Astrocyte of the spinal cord (primary cell): Measurements from ENCODE around the gene RMI1.

Experiments
- DNase-seq: peaks from one replicate; pipeline ENCODE4 v3.0.0; 2011; ENCODE audit warnings: low read depth, low spot score
- H3K4me3 ChIP-seq: 2 replicates; pipeline ENCODE4 v1.5.1; 2011; ENCODE audit warnings: low read depth, mild to moderate bottlenecking, low read length, moderate library complexity
- in situ Hi-C: cut with HindIII; loops from 2 replicates; pipeline ENCODE4 v1.10.0; 2017; ENCODE audit warnings: low sequenced_read_pairs
- TF ChIP-seq, protein P1 (sequence below): IDR thresholded peaks from 2 replicates; pipeline ENCODE4 v1.5.1; 2012; ENCODE audit warnings: low read depth, mild to moderate bottlenecking, low read length, inconsistent platforms

RMI1 gene

GRCh38 chr9:83956436-83957247 lies 24.0 kb upstream of the RMI1 start:
- peak; percentile 55 for DNase-seq
- in situ Hi-C loops, result no loop called here
- peak overlapping the region; percentile 56 for H3K4me3 ChIP-seq
- TF ChIP-seq, protein P1, sequence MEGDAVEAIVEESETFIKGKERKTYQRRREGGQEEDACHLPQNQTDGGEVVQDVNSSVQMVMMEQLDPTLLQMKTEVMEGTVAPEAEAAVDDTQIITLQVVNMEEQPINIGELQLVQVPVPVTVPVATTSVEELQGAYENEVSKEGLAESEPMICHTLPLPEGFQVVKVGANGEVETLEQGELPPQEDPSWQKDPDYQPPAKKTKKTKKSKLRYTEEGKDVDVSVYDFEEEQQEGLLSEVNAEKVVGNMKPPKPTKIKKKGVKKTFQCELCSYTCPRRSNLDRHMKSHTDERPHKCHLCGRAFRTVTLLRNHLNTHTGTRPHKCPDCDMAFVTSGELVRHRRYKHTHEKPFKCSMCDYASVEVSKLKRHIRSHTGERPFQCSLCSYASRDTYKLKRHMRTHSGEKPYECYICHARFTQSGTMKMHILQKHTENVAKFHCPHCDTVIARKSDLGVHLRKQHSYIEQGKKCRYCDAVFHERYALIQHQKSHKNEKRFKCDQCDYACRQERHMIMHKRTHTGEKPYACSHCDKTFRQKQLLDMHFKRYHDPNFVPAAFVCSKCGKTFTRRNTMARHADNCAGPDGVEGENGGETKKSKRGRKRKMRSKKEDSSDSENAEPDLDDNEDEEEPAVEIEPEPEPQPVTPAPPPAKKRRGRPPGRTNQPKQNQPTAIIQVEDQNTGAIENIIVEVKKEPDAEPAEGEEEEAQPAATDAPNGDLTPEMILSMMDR, result no peak

DNA sequence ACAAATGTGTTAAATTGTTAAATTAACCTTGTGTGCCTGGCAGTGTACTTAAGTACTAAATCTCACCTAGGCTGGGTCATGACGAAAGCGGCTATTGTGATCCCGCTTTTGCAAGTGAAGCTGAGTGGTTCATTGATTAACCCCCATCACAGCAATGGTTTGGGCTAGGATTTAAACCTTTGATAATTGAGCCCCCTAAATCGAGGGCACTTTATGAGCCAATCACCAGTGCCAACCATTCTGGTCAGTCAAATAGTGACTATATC lies 23.4 kb upstream of the RMI1 start:
- DNase-seq, result no peak
- in situ Hi-C loops, result no loop called here
- TF ChIP-seq, protein P1, result no peak
- peak overlapping the region; percentile 56 for H3K4me3 ChIP-seq

DNA sequence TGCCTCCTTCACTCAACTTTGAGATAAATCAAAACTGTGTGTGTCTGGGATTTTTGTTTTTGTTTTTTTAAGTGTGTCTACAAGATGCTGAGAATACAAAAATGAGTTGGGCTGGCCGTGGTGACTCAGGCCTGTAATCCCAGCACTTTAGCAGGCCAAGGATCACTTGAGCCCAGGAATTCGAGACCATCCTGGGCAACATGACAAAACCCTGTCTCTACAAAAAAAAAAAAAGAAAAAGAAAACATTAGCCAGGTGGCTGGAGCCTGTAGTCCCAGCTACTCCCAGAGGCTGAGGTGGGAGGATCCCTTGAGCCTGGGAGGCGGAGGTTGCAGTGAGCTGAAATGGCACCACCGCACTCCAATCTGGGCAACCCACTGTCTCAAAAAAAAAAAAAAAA lies 21.5 kb upstream of the RMI1 start:
- peak; percentile 82 for DNase-seq
- TF ChIP-seq, protein P1, result no peak
- in situ Hi-C loops, result no loop called here

GRCh38 chr9:83960991-83961390 lies 19.6 kb upstream of the RMI1 start:
- TF ChIP-seq, protein P1, result no peak
- in situ Hi-C loops, result no loop called here
- no peak overlapping the region for H3K4me3 ChIP-seq
- no peak for DNase-seq

More for the DNA sequence above, 21.5 kb upstream of the RMI1 start:
- no peak overlapping the region for H3K4me3 ChIP-seq

DNA sequence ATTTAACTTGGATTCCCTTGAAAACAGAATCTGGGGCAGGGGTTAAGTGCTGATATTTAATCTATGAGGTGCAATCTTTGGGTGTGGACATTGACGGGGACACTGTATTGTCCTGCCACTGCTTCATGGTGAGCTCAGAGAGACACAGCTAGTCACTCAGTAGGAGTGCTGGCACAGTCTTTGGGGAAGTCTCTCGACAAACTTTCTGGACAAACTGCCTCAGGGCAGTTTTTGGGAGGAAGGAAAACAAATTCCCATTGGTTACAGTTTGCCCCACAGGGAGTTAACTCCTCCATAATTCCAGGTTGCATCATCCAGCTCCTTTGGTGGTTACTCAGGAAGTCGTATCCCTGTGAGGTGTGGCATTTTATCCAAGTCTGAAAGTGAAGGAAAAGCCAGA lies 18.4 kb upstream of the RMI1 start:
- H3K4me3 ChIP-seq, result no peak overlapping the region
- in situ Hi-C loops, result no loop called here
- DNase-seq, result no peak
- TF ChIP-seq, protein P1, result no peak

- no peak overlapping the region for H3K4me3 ChIP-seq
- in situ Hi-C loops, result no loop called here
- no peak for DNase-seq
- TF ChIP-seq, protein P1, result no peak
Observed at GRCh38 chr9:83964973-83965349, 15.6 kb upstream of the RMI1 start.
